ENCODE results near the gene SLC26A6. TPM values are rescaled to one million over a fixed set of nuclear protein-coding genes. Genes with fewer than 3 reads are reported as not detected.

The SLC26A6 gene
- total RNA-seq, 1 donor from 2014 or later, result 76.1 TPM

DNA sequence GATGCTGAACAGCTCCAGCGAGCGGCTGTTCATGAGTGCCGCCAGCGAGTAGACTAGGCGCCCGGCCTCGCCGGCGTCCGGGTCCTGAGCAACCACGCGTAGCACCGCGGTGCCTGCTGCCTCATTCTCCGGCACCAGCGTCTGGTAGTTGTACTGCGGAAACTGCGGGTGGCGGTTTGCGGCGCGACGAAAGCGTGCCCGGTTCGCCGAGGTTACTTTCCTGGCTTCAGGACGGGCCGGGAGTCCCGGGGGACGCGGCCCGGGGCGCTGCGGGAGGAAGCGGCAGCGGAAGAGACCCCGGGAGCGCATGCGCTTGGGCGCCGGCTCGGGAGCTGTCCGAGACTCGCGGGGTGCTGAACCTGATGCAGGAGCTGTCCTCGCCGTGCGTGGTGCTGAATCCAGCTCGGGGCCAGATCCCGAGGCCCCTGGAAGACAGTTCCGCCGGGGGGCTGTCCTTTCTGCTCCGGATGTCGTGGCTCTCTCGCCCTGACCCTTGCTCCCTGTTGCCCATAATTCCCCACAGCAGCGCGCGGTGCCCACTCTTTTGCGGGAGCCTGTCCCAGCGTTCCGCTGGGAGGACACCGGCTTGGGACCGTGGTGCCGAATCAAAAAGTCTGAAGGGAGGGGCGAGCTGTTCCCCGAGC is 26.4 kb upstream of the SLC26A6 start:
- peaks cover 7% of the 10 kb centered on the region for H3K4me1 Mint-ChIP-seq (ENCODE audit: unreplicated experiment)
- H3K27ac Mint-ChIP-seq (ENCODE audit: unreplicated experiment), result no peak overlapping the region
- peak; percentile 75 for DNase-seq (ENCODE audit: low spot score)

DNA sequence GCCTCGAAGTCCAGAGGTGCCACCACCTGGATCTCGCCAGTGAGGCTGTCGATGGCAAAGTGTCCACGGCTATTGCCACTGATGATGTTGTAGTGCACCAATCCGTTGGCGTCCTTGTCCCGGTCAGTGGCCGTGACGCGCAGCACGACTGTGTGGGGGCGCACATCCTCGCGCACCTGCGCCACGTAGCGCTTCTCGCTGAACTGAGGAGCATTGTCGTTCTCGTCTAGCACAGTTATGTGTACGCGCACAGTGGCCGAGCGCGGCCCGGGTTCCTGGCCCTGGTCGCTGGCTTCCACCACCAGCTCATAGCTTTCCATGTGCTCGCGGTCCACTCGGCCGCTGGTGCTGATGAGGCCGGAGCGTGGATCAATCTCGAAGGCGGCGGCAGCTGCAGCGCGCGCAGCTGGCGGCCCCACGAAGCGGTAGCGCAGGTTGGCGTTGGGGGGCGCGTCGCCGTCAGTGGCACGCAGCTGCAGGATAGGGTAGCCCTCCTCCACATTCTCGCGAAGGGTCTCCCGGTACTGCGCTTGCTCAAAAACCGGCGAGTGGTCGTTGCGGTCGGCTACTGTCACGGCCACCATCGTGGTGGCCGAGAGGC is 25.6 kb upstream of the SLC26A6 start:
- no peak overlapping the region for H3K27ac Mint-ChIP-seq (ENCODE audit: unreplicated experiment)
- H3K4me1 Mint-ChIP-seq (ENCODE audit: unreplicated experiment), result peaks cover 7% of the 10 kb centered on the region
- H3K9me3 Mint-ChIP-seq (ENCODE audit: unreplicated experiment), result no peaks in the 10 kb centered on the region
- H3K27me3 Mint-ChIP-seq (ENCODE audit: unreplicated experiment), result peaks cover 14% of the 10 kb centered on the region
- no peak for TF ChIP-seq CTCF (IDR thresholded peaks at IDR 0.05; ENCODE audit: unreplicated experiment)
- H3K4me3 Mint-ChIP-seq (ENCODE audit: unreplicated experiment), result no peak overlapping the region
- no peak for DNase-seq (ENCODE audit: low spot score)
- H3K36me3 Mint-ChIP-seq (ENCODE audit: low read depth, unreplicated experiment), result peaks cover 7% of the 10 kb centered on the region

More for the DNA sequence above, 26.4 kb upstream of the SLC26A6 start:
- Mint-ChIP-seq H3K9me3 (ENCODE audit: unreplicated experiment) (no peaks in the 10 kb centered on the region), H3K36me3 (ENCODE audit: low read depth, unreplicated experiment) (peaks cover 7% of the 10 kb centered on the region), H3K4me3 (ENCODE audit: unreplicated experiment) (peak overlapping the region; percentile 79), H3K27me3 (ENCODE audit: unreplicated experiment) (peaks cover 14% of the 10 kb centered on the region)
- no peak for TF ChIP-seq CTCF (IDR thresholded peaks at IDR 0.05; ENCODE audit: unreplicated experiment)

GRCh38 chr3:48656841-48657281 is 21.6 kb upstream of the SLC26A6 start:
- Mint-ChIP-seq H3K9me3 (ENCODE audit: unreplicated experiment) (no peaks in the 10 kb centered on the region), H3K36me3 (ENCODE audit: low read depth, unreplicated experiment) (peaks cover 8% of the 10 kb centered on the region), H3K4me1 (ENCODE audit: unreplicated experiment) (peaks cover 8% of the 10 kb centered on the region), H3K27ac (ENCODE audit: unreplicated experiment) (no peak overlapping the region), H3K27me3 (ENCODE audit: unreplicated experiment) (peaks cover 23% of the 10 kb centered on the region), H3K4me3 (ENCODE audit: unreplicated experiment) (no peak overlapping the region)
- DNase-seq (ENCODE audit: low spot score), result no peak
- TF ChIP-seq CTCF (IDR thresholded peaks at IDR 0.05; ENCODE audit: unreplicated experiment), result no peak

DNA sequence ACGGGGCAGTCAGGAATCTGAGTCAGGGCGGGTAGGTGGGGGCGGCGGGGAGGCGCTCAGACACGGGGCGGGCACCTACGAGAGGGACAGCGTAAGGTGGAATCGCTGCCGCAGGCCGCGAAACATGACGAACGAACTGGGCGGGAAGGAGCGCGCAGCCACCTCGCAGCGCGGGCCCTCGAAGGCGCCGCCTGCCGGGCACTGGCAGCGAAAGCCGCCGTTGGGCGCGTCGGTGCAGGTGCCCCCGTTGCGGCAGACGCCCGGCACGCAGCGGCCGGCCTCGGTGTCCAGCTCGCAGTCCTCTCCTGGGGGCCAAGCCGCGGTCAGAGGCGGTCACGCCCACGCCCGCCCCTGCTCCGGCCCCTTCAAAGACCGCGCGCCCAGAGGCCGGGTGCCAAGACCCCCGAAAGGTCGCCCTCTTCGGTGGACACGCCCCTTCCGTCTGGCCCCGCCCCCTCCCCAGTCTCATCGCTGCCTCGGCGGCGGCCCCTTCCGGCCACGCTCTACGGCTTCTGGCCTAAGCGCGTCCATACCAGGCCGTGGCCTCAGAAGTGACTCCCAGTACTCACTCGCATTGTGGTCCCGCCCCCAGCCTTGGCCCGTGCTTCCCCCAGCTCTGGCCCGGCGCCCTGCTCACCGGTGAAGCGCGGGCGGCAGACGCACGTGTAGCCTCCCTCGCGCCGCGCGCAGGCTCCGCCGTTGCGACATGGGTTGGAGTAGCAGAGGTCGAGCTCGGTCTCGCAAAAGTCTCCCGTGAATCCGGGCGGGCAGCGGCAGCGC is 21.0 kb upstream of the SLC26A6 start:
- Mint-ChIP-seq H3K27ac (ENCODE audit: unreplicated experiment) (no peak overlapping the region), H3K9me3 (ENCODE audit: unreplicated experiment) (no peaks in the 10 kb centered on the region), H3K27me3 (ENCODE audit: unreplicated experiment) (peaks cover 23% of the 10 kb centered on the region), H3K4me3 (ENCODE audit: unreplicated experiment) (no peak overlapping the region), H3K4me1 (ENCODE audit: unreplicated experiment) (peaks cover 8% of the 10 kb centered on the region), H3K36me3 (ENCODE audit: low read depth, unreplicated experiment) (peaks cover 8% of the 10 kb centered on the region)
- peak; percentile 82 for DNase-seq (ENCODE audit: low spot score)
- peak; percentile 74 for TF ChIP-seq CTCF (IDR thresholded peaks at IDR 0.05; ENCODE audit: unreplicated experiment)
